GM19239 (cell line): ENCODE results near the gene ZBED1.
A peak's percentile ranks its signal among the peaks of the same experiment; 100 is the strongest.
"Not testable (repeated sequence)": the region's sequence is repeated elsewhere in the genome, so short reads cannot be mapped to it uniquely, and the experiment has no call there.

ENCODE experiments used
- DNase-seq: peaks from one replicate; pipeline ENCODE4 v3.0.0; 2011; ENCODE audit warnings: low spot score; ENCODE audit not compliant: insufficient read length
- FAIRE-seq: peaks from 2 replicates; lab custom pipeline; 2011; peaks lifted over from hg19 to GRCh38; lab: Jason Lieb, UNC

ZBED1 gene

DNA sequence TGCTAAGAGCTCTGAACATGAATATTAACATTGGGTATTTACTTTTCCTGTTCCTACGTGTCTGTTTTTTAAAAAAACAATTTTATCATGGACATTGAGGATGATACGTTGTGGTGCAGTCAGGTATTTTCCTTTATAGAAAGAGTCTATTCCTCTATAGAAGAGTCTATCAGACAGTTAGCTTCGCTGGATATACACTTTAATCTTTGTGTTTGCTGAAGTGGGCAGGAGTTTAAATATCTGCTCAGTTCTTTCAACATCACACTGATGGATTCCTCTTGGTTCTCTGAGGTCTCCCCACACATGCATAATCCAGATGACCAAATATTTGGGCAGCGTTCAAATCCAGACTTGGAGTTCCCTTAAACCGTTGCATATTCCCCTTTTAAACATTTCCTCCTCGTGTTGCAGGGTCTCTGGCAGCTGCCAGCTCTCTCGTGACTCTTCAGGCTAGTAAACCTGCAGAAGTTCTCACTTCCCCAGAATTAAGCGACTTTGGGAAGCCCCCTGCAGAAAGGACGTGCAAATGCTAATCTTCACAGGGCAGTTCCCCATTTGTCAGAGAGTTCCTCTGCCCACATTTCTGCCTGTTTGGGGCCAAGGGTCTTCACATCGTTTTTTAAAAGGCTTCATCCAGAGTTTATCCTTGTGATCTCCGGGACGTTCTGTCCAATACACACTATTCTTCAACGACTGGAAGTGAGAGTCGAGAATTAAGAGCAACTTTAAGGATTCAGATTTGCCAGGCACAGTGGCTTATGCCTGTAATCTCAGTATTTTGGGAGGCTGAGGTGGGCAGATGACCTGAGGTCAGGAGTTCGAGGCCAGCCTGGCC lies 20.5 kb upstream of the ZBED1 start:
- FAIRE-seq (peak; percentile 90), DNase-seq (no peak)

DNA sequence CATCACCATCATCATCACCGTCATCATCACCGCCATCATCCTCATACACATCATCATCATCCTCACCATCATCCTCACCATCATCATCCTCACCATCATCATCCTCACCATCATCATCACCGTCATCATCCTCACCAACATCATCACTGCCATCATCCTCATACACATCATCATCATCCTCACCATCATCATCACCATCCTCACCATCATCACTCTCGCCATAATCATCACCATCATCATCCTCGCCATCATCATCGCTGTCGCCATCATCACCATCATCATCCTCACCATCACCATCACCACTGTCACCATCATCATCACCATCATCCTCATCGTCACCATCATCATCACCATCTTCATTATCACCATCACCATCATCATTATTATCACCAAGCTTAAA lies 19.8 kb upstream of the ZBED1 start:
- no peak for FAIRE-seq
- DNase-seq: no peak

DNA sequence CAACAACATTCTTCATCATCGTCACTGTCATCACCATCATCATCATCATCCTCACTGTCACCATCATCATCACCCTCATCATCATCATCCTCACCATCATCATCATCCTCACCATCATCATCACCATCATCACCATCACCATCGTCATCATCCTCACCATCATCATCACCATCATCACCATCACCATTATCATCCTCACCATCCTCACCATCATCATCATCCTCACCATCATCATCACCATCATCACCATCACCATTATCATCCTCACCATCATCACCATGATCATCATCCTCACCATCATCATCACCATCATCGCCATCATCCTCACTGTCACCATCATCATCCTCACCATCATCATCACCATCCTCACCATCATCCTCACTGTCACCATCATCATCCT lies 18.9 kb upstream of the ZBED1 start:
- FAIRE-seq: not testable (repeated sequence)

DNA sequence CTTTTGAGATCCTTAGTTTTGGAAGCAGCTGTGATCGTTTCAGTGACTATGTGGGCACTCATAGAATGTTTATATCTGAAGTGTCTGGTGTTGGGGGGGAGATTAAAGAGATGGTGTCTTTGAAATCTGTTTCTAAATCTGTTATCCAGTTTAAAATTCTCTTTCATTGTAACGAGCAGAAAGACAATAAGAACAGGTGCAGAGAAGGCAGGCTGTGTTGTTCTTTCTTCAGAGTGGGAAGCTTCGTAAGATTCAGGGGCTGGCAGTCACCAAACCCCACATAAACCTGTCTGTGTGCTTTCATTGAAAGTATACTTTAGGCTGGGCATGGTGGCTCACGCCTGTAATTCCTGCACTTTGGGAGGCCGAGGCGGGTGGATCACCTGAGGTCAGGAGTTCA lies 16.3 kb upstream of the ZBED1 start:
- no peak for FAIRE-seq
- DNase-seq: no peak

More for the DNA sequence above, 18.9 kb upstream of the ZBED1 start:
- DNase-seq: not testable (repeated sequence)

GRCh38 chrX:2516623-2517022 lies 15.8 kb upstream of the ZBED1 start:
- FAIRE-seq (peak; percentile 93), DNase-seq (no peak)

DNA sequence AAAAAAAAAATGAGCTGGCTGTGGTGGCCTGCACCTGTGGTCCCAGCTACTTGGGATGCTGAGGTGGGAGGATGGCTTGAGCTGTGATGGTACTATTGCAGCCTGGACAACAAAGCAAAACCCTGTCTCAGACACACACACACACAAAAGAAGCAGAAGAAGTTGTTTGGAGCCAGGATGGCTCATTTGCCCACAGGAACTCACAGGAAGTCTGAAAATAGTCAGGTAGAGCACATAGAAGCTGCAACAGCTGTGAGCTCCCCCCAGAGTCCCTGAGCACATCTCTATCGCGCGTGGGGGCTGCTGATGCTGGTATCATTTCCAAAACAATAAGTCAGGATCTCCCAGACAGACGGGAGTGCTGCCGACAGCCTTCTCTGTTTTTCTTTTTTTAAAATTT lies 13.4 kb upstream of the ZBED1 start:
- DNase-seq (no peak), FAIRE-seq (peak; percentile 35)

DNA sequence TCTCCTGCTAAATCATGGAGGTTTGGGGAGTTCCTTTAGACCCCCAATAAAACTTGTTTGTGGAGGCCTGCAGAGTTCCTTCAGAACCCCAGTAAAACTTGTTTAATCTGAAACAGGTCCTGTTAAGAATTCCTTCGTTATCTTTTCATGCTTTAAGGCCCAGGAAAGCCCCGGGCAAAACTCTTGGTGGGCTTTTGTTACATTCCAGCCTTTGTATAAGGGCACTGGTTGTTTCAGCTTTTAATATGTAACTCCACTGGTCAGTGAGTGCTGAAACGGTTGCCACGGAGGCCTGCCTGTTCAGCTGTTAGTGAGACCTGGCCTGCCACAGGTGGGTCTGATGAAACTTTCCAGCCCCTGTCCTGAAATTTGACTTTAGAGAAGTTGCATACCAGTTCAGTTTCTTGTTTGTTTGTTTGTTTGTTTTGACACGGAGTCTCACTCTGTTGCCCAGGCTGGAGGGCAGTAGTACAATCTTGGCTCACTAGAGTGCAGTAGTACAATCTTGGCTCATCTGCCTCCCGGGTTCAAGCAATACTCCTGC lies 12.4 kb upstream of the ZBED1 start:
- FAIRE-seq (no peak), DNase-seq (no peak)

GRCh38 chrX:2512501-2512900 lies 11.7 kb upstream of the ZBED1 start:
- FAIRE-seq: no peak
- no peak for DNase-seq

GRCh38 chrX:2511326-2511725 lies 10.6 kb upstream of the ZBED1 start:
- no peak for FAIRE-seq
- DNase-seq: no peak

GRCh38 chrX:2508648-2509335 lies 8.0 kb upstream of the ZBED1 start:
- no peak for DNase-seq
- no peak for FAIRE-seq

DNA sequence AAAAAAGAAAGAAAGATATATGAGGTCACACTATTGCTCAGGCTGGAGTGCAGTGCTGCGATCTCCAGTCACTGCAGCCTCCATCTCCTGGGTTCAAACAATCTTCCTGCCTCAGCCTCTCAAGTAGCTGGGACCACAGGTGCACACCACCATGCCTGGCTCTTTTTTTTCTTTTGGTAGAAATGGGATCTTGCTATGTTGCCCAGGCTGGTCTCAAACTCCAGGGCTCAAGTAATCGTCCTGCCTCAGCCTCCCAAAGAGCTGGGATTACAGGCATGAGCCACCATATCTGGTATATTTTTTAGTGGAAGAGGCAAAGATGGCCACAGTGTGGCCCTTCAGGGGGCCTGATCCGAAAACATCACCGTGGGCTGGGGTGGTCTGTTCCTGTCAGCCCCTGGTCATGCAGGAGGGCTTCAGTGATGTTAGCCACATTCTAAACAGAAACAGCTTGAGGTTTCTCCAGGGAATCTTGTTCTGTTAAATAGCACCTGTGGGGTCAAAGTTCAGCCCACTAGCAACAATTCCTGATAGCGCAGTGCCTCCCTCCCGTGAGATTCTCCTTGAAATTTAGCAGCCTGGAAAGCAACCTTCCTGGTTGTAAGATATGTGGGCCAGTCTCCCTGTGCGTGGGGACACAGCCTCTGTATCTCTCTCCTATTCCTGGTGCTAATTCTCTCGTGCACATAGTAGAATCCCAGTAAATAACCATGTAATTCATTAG lies 7.3 kb upstream of the ZBED1 start:
- DNase-seq (no peak), FAIRE-seq (no peak)

DNA sequence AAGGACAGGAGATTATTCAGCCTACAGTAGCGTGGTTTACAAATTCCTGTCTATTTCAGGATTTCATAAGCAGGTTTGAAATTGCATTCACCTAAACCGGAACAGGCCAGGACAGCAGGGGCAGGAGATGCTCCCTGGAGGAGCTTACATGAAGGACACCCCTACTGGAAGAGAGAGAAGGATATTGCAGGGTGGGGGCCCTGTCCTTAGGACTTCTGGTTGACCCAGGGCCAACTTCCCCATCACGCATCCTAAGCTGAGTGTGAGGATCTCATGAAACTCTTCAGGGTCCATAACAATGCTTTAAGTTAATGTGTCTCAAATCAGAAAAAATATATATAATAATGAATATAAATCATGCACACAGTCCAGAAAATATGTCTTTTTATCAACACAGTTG lies 6.4 kb upstream of the ZBED1 start:
- DNase-seq (no peak), FAIRE-seq (no peak)

GRCh38 chrX:2505341-2505740 lies 4.6 kb upstream of the ZBED1 start:
- DNase-seq, FAIRE-seq: not testable (repeated sequence)

- FAIRE-seq: no peak
These were observed 4.0 kb upstream of the ZBED1 start for GRCh38 chrX:2504706-2505332.

GRCh38 chrX:2503591-2504500 lies 3.1 kb upstream of the ZBED1 start:
- no peak for FAIRE-seq

More at GRCh38 chrX:2504706-2505332, 4.0 kb upstream of the ZBED1 start:
- DNase-seq: no peak

DNA sequence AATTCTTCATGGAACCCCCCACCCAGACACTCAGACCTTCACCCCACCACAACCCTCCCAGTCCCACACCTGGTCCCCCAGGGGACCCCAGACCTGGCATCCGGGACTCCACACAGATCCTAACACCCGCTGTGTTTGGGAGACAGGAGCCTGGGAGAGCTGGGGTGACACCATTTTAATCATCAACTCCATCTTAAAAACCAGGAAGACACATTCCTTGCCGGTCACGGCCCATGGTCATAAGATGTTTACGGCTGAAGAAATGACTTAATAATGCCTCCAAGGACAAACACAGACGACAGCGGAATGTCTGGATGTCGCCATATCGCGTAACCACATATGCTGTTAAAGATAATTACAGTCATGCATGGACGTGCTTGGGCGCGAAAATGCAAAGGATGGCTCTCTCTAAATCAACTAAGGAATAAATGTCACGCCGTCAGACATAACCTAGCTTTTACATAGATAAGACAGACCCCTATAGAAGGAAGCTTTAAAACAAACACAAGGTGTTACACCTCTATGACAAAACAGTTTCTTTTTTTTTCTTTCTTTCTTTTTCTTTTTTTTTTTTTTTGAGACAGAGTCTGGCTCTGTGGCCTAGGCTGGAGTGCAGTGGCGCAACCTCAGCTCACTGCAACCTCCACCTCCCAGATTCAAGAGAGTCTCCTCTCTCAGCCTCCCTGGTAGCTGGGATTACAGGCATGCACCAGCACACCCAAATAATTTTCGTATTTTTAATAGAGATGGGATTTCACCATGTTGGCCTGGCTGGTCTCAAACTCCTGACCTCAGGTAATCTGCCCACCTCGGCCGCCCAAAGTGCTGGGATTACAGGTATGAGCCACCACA lies 2.1 kb upstream of the ZBED1 start:
- FAIRE-seq (no peak), DNase-seq (no peak)

More at GRCh38 chrX:2503591-2504500, 3.1 kb upstream of the ZBED1 start:
- DNase-seq: no peak

GRCh38 chrX:2502120-2502667 lies 1.4 kb upstream of the ZBED1 start:
- FAIRE-seq: no peak

DNA sequence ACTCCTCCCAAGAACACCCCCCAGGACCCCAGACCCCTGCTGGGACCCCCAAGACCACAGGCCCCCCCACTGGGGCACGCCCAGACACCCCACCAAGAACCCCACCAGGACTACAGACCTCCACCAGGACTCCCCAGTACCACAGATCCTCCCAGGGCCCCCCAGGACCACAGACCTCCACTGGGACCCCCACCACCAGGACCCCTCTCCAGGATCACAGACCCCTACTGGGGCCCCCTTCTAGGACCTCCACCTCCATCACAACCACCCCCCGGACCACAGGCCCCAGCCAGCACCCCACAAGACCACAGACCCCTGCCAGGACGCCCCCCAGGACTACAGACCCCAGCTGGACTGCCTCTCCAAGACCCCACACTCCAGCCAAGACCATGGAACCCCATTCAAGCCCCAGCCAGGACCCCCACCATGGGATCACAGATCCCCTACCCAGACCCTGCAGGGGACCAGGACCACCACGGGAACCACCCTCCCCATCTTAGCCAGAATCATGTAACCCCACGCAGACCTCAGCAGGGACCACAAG lies 855 bp upstream of the ZBED1 start:
- FAIRE-seq: no peak
- DNase-seq: no peak

More at GRCh38 chrX:2502120-2502667, 1.4 kb upstream of the ZBED1 start:
- DNase-seq: no peak
